ENCODE results near the gene ZBTB7B.
"Not testable (repeated sequence)": the region's sequence is repeated elsewhere in the genome, so short reads cannot be mapped to it uniquely, and the experiment has no call there.

ZBTB7B gene

GRCh38 chr1:154967331-154967950 is 35.2 kb upstream of the ZBTB7B start:
- DNase-seq (ENCODE audit: insufficient read length, low spot score) (no peak), FAIRE-seq (no peak)

- DNase-seq (ENCODE audit: insufficient read length, low spot score) (no peak), FAIRE-seq (no peak)
These were observed 33.9 kb upstream of the ZBTB7B start for GRCh38 chr1:154968731-154969130.

- DNase-seq (ENCODE audit: insufficient read length, low spot score), result no peak
- FAIRE-seq, result no peak
These were observed 33.4 kb upstream of the ZBTB7B start for GRCh38 chr1:154969246-154969645.

- FAIRE-seq, result no peak
- DNase-seq (ENCODE audit: insufficient read length, low spot score), result no peak
These were observed 32.6 kb upstream of the ZBTB7B start for GRCh38 chr1:154969860-154970452.

DNA sequence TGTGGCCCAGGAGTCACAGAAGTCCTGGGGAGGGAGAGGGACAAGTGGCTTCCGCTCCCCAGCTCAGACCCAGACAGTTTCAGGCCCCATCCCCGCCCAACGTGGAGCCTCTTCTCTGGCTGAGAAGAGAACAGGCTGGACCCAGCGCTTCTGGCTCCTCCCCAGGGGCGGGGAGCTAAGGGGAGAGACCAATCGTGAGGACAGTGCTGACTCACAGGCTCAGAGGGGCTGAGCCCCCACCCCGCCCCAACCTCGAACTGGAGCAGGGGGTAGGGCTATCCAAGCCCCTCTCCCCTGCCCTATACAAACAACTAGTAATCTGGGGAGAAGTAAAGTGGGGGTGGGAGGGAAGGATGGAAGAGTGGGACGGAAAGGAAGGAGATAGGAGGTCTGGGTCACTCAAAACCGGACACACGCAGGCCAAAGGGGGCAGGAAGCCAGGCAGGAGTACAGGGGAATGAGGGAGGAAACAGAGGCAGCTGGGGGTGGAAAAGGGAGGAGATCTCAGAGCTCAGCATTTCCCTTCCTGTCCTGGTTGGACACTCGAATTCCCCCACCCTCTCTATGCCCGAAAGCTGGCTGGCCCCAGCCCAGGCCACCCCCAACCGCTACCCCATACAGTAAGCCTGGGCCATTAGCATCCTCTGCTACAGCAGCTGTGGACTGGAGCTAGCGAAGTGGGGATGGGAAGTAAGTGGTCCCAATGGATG is 31.8 kb upstream of the ZBTB7B start, which contains the start of gene SHC1:
TSS of gene SHC1 (minus strand) at position 117 of the 710 bp plus-strand sequence. CDS start 221 bp downstream, outside the sequence.
- DNase-seq (ENCODE audit: insufficient read length, low spot score) (peak; percentile 30), FAIRE-seq (no peak)

DNA sequence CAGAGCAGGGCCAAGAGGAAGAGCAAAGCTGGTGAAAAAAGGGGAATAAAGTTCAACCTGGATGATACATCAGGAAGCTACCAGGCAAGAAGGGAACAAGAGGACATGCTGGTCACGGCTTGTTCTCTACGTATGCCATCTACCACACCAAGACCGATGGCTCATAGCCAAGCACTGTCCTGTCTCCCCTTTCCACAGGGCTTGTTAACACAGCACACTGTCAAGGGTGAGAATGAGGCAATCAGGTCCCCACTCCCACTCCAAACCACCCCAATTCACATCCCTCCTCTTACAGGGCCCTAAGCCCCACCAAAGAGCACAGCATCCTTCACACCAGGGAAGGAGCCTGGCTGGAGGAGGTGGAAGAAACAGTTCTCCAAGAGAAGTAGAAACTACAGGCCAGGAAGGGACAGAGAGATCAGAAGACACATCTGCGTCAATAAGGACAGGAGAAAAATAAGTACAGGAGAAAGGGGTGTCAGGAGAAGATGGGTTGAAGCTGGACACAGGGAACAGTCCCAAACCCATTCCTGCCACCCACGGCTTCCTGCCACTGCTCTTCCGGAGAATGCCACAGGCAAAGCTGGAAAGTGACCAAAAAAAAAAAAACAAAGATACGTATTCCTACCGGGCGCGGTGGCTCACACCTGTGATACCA is 31.1 kb upstream of the ZBTB7B start:
- no peak for DNase-seq (ENCODE audit: insufficient read length, low spot score)
- no peak for FAIRE-seq

DNA sequence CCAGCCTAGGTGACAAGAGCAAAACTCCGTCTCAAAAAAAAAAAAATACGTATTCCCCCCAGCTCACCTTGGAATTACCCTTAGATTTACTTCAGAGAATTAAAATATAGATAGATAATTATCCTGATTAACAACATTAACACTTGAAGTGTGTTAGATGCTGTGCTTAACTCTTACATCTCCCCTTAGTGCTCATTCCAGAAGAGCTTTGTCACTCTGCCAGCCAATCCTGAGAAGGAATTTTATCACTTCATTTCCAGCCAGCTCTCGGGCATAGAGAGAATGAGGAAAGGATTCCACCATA is 30.4 kb upstream of the ZBTB7B start:
- DNase-seq (ENCODE audit: insufficient read length, low spot score), result no peak
- FAIRE-seq, result no peak

GRCh38 chr1:154972517-154973343 is 29.9 kb upstream of the ZBTB7B start:
- FAIRE-seq, result no peak
- DNase-seq (ENCODE audit: insufficient read length, low spot score), result no peak

GRCh38 chr1:154973344-154974101 is 29.1 kb upstream of the ZBTB7B start:
- FAIRE-seq (no peak), DNase-seq (ENCODE audit: insufficient read length, low spot score) (peak; percentile 84)

- FAIRE-seq (peak; percentile 99), DNase-seq (ENCODE audit: insufficient read length, low spot score) (peak; percentile 88)
These were observed 28.3 kb upstream of the ZBTB7B start, which contains the start of gene CKS1B for GRCh38 chr1:154974102-154974807. Gene CKS1B, plus strand, starts transcription at chr1:154974681. Its CDS starts 65 bp downstream, at chr1:154974746.

DNA sequence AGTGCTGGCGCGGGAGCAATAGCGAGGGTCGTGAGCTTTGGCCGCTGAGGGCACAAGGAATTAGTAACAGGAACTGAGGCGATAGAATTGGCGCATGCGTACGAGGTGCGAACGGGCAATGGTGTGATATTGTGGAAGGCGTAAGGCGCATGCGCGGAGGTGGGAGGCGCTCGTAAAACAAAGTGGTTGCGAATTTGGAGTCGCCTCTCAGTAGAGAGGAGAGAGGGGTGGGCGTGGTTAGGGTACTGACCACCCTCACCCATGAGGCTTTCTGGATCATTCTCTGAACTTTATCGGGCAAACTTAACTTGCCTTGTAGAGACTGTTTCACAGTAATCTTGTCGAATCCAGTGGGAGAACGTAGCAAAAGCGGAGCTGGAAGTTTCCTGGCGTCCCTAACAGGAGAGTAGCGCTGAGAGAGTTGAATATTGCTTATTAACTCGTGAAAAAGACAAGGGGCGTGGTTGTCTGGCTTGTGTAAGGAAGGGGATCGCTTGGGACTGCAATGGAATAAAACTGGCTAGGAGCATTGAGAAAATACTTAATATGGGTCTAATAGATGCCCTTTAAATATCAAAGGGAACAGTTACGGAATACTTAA is 27.7 kb upstream of the ZBTB7B start:
- FAIRE-seq (no peak), DNase-seq (ENCODE audit: insufficient read length, low spot score) (peak; percentile 65)

- peak; percentile 63 for FAIRE-seq
- no peak for DNase-seq (ENCODE audit: insufficient read length, low spot score)
These were observed 27.1 kb upstream of the ZBTB7B start for GRCh38 chr1:154975409-154976059.

DNA sequence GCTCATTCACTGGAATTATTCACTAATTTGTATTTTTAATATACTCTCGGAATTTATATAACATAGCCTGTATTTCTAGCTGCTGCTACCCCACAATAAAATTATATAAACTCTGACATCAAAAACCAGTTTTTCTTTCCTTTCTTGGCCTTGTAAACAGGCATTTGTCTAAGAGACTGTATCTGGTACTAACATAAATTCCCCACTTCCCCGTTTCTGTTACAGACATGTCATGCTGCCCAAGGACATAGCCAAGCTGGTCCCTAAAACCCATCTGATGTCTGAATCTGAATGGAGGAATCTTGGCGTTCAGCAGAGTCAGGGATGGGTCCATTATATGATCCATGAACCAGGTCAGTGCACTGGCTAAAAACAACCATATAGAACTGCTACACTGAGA is 24.8 kb upstream of the ZBTB7B start:
- not testable (repeated sequence) for FAIRE-seq; DNase-seq (ENCODE audit: insufficient read length, low spot score)

DNA sequence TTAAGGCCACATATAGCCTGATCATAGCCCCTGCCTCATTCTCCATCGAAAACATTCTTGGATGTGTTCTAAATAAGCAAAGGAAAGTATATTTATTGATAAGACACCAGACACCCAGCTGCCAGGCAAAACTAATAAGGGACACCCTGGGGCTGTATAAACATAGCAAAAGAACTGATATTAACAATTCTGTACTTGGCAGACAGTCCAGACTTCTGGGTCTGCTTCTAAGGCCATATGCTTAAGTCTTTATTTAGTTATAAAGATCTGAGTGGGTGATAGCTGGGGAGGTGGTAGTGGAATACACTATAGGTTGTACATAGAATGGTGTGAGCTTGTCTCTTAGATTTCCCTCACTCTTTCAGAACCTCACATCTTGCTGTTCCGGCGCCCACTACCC is 24.2 kb upstream of the ZBTB7B start:
- no peak for DNase-seq (ENCODE audit: insufficient read length, low spot score)
- FAIRE-seq, result no peak

GRCh38 chr1:154982341-154982740 is 20.3 kb upstream of the ZBTB7B start:
- DNase-seq (ENCODE audit: insufficient read length, low spot score) (no peak), FAIRE-seq (no peak)

DNA sequence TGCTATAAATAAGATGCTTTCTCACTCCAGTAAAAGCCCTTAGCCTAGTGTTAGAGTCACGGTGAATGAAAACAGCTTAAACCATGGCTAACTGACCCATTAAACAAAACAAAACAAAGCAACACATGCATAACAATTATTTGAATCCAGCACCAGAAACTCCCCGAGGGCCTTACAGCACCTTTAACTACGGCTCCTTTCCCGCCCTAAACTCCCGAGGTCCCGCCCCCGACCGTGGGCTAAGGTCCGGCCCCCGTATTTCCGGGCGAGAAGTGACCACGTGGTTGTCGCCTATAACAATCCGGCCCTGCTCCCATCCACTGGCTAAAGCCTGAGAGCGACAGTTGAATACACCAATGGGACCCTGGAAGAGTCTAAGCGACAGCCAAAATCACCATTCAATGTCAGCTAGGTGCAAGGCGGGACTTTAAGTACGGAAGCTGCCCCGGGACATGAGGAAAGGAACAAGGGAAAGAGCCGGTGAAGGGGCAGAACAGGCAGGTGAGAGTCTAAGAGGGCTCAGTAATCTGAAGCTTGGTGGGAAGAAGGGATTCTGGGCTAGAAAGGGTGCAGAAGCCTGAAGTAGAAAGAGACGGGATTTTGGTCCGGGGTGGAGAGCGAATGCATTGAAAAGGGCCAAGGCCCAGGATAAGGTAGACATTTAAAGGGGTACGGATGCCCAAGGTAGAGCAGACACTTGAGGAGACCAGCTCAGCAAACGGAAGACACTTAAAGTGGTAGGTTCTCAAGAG is 19.5 kb upstream of the ZBTB7B start, which contains the start of gene FLAD1:
TSS of gene FLAD1 (plus strand) at position 448 of the 752 bp plus-strand sequence. CDS start 351 bp downstream, outside the sequence.
- FAIRE-seq (peak; percentile 98), DNase-seq (ENCODE audit: insufficient read length, low spot score) (peak; percentile 96)

DNA sequence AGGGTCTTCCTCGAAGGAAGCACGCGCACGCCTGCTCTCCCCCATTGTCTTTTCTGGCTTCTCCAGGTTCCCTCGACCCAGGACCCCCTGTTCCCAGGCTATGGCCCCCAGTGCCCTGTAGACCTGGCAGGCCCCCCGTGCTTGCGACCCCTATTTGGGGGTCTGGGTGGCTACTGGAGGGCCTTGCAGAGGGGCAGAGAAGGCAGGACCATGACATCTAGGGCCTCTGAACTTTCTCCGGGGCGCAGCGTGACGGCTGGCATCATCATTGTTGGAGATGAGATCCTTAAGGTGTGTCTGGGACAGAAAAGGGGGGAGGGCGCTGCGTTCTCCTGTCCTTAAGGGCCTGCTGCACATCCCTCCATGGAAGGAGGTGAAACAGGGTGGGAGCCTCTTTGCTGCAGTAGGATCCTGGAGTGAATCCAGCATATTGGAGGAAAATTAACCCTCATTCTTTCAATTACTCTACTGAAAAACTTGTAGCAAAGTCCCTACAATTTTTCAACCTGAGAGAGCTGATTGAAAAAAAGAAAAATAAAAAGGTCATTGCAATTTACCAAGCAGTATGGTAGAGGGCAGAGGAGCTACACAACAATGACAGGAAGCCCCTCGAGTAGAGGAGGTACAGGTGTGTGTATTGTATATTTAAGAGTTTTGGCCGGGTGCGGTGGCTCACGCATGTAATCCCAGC is 18.7 kb upstream of the ZBTB7B start:
- DNase-seq (ENCODE audit: insufficient read length, low spot score) (no peak), FAIRE-seq (no peak)
